HepG2 (cell line): ENCODE data around the gene TMEM132D. TPM values are rescaled to one million over a fixed set of nuclear protein-coding genes. Genes with fewer than 3 reads are reported as not detected.

ENCODE experiments used
- PHF20 ChIP-seq: sonication (generic); formaldehyde crosslinking; IDR thresholded peaks from 2 replicates; pipeline ENCODE4 v1.5.0; 2020; ENCODE audit warnings: mild to moderate bottlenecking, missing genetic modification reagents
- TBX3 ChIP-seq: fragments of 450-650 bp; IDR thresholded peaks from 2 replicates; pipeline ENCODE4 v1.6.1; 2017; ENCODE audit warnings: antibody characterized with exemption, mild to moderate bottlenecking, inconsistent platforms, borderline replicate concordance
- ZNF205 ChIP-seq: IDR thresholded peaks from 2 replicates; pipeline ENCODE4 v1.6.1; 2018; ENCODE audit warnings: missing biosample characterization, missing genetic modification reagents
- ZNF839 ChIP-seq: sonication (generic); formaldehyde crosslinking; IDR thresholded peaks from 2 replicates; pipeline ENCODE4 v1.4.0; 2020; ENCODE audit warnings: missing genetic modification reagents, mild to moderate bottlenecking, borderline replicate concordance
- ZNF850 ChIP-seq: sonication (generic); formaldehyde crosslinking; conservative IDR thresholded peaks from 2 replicates; pipeline ENCODE4 v1.9.0; 2021; ENCODE audit warnings: mild to moderate bottlenecking, missing genetic modification reagents
- polyA plus RNA-seq, 8 experiments: library from polyadenylated mRNA; depleted of rRNA in 3 of 8; stranded (reverse) in 7 of 8; unstranded in 1 of 8; fragments of >200 nt; fragmentation: Illumina TruSeq in 4 of 8; extraction: Trizol in 4 of 8; gene quantifications; 2 replicates each; pipeline versions ENCODE4 v1.2.1 to v1.2.3, GENCODE V29; 2011 to 2016; ENCODE audit warnings: low read depth in 4 of 8, missing spikeins in 1 of 8, mixed read lengths in 1 of 8; ENCODE audit not compliant: insufficient read depth in 1 of 8
- total RNA-seq, 5 experiments: library from RNA; depleted of rRNA; stranded (reverse); fragments of >200 nt; fragmentation: Illumina TruSeq; extraction: Trizol; gene quantifications; 2 replicates each; pipeline ENCODE4 v1.2.3, GENCODE V29; 2016; ENCODE audit warnings: low read depth in 1 of 5
- TF ChIP-seq, protein P1 (sequence below): sonication (generic); formaldehyde crosslinking; IDR thresholded peaks from 2 replicates; pipeline ENCODE4 v1.4.0; 2020; ENCODE audit warnings: missing genetic modification reagents, borderline replicate concordance
- TF ChIP-seq, protein P2 (sequence below): IDR thresholded peaks from 2 replicates; pipeline ENCODE4 v1.6.1; 2016; ENCODE audit warnings: low read depth, control low read depth
- TF ChIP-seq, protein P3 (sequence below): sonication (generic); formaldehyde crosslinking; IDR thresholded peaks from 2 replicates; pipeline ENCODE4 v1.8.0; 2022; ENCODE audit warnings: low read depth, missing genetic modification reagents
- TF ChIP-seq, protein P4 (sequence below): sonication (generic); formaldehyde crosslinking; IDR thresholded peaks from 2 replicates; pipeline ENCODE4 v1.5.1; 2020; ENCODE audit warnings: mild to moderate bottlenecking, missing genetic modification reagents, borderline replicate concordance
- TF ChIP-seq, protein P5 (sequence below): sonication (generic); formaldehyde crosslinking; IDR thresholded peaks from 2 replicates; pipeline ENCODE4 v1.9.0; 2021; ENCODE audit warnings: missing genetic modification reagents, mild to moderate bottlenecking, borderline replicate concordance

The TMEM132D gene
- total and polyA plus RNA-seq, 2 of the 13 experiments (the other 11 are each of a cell fraction or from before 2014, with no cell fraction given): not detected

DNA sequence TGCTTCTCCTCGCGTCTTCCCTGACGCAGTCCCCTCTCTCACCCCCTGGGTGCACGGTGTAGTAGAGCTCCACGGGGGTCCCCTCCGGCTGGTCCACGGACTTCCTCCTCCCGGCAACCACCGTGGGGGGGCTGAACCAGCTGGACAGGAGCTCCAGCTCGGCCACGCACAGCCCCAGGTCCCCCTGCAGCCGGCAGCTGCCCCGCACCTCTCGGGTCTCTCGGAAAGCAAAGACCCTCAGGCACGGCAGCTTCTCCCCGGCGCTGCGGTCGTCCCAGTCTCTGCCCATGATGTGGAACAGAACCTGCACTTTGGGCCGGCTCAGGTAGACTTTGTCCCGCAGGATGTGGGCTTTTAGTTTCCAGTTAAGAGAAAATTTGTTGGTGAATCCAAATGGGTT, 203.8 kb downstream of the TMEM132D start (continued):
- TF ChIP-seq, protein P1, sequence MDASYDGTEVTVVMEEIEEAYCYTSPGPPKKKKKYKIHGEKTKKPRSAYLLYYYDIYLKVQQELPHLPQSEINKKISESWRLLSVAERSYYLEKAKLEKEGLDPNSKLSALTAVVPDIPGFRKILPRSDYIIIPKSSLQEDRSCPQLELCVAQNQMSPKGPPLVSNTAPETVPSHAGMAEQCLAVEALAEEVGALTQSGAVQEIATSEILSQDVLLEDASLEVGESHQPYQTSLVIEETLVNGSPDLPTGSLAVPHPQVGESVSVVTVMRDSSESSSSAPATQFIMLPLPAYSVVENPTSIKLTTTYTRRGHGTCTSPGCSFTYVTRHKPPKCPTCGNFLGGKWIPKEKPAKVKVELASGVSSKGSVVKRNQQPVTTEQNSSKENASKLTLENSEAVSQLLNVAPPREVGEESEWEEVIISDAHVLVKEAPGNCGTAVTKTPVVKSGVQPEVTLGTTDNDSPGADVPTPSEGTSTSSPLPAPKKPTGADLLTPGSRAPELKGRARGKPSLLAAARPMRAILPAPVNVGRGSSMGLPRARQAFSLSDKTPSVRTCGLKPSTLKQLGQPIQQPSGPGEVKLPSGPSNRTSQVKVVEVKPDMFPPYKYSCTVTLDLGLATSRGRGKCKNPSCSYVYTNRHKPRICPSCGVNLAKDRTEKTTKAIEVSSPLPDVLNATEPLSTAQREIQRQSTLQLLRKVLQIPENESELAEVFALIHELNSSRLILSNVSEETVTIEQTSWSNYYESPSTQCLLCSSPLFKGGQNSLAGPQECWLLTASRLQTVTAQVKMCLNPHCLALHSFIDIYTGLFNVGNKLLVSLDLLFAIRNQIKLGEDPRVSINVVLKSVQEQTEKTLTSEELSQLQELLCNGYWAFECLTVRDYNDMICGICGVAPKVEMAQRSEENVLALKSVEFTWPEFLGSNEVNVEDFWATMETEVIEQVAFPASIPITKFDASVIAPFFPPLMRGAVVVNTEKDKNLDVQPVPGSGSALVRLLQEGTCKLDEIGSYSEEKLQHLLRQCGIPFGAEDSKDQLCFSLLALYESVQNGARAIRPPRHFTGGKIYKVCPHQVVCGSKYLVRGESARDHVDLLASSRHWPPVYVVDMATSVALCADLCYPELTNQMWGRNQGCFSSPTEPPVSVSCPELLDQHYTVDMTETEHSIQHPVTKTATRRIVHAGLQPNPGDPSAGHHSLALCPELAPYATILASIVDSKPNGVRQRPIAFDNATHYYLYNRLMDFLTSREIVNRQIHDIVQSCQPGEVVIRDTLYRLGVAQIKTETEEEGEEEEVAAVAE: no peak
- TF ChIP-seq TBX3 (no peak), ZNF850 (CRISPR knock-in tag) (no peak), ZNF205 (no peak), ZNF839 (no peak), PHF20 (CRISPR knock-in tag) (no peak)
- TF ChIP-seq, protein P2, sequence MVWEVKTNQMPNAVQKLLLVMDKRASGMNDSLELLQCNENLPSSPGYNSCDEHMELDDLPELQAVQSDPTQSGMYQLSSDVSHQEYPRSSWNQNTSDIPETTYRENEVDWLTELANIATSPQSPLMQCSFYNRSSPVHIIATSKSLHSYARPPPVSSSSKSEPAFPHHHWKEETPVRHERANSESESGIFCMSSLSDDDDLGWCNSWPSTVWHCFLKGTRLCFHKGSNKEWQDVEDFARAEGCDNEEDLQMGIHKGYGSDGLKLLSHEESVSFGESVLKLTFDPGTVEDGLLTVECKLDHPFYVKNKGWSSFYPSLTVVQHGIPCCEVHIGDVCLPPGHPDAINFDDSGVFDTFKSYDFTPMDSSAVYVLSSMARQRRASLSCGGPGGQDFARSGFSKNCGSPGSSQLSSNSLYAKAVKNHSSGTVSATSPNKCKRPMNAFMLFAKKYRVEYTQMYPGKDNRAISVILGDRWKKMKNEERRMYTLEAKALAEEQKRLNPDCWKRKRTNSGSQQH (CRISPR knock-in tag): no peak
- TF ChIP-seq, protein P3, sequence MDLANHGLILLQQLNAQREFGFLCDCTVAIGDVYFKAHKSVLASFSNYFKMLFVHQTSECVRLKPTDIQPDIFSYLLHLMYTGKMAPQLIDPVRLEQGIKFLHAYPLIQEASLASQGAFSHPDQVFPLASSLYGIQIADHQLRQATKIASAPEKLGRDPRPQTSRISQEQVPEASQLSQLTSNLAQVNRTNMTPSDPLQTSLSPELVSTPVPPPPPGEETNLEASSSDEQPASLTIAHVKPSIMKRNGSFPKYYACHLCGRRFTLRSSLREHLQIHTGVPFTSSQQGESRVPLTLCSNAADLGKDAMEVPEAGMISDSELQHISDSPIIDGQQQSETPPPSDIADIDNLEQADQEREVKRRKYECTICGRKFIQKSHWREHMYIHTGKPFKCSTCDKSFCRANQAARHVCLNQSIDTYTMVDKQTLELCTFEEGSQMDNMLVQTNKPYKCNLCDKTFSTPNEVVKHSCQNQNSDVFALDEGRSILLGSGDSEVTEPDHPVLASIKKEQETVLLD: no peak
- TF ChIP-seq, protein P4, sequence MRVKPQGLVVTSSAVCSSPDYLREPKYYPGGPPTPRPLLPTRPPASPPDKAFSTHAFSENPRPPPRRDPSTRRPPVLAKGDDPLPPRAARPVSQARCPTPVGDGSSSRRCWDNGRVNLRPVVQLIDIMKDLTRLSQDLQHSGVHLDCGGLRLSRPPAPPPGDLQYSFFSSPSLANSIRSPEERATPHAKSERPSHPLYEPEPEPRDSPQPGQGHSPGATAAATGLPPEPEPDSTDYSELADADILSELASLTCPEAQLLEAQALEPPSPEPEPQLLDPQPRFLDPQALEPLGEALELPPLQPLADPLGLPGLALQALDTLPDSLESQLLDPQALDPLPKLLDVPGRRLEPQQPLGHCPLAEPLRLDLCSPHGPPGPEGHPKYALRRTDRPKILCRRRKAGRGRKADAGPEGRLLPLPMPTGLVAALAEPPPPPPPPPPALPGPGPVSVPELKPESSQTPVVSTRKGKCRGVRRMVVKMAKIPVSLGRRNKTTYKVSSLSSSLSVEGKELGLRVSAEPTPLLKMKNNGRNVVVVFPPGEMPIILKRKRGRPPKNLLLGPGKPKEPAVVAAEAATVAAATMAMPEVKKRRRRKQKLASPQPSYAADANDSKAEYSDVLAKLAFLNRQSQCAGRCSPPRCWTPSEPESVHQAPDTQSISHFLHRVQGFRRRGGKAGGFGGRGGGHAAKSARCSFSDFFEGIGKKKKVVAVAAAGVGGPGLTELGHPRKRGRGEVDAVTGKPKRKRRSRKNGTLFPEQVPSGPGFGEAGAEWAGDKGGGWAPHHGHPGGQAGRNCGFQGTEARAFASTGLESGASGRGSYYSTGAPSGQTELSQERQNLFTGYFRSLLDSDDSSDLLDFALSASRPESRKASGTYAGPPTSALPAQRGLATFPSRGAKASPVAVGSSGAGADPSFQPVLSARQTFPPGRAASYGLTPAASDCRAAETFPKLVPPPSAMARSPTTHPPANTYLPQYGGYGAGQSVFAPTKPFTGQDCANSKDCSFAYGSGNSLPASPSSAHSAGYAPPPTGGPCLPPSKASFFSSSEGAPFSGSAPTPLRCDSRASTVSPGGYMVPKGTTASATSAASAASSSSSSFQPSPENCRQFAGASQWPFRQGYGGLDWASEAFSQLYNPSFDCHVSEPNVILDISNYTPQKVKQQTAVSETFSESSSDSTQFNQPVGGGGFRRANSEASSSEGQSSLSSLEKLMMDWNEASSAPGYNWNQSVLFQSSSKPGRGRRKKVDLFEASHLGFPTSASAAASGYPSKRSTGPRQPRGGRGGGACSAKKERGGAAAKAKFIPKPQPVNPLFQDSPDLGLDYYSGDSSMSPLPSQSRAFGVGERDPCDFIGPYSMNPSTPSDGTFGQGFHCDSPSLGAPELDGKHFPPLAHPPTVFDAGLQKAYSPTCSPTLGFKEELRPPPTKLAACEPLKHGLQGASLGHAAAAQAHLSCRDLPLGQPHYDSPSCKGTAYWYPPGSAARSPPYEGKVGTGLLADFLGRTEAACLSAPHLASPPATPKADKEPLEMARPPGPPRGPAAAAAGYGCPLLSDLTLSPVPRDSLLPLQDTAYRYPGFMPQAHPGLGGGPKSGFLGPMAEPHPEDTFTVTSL (CRISPR knock-in tag): no peak
- TF ChIP-seq, protein P5, sequence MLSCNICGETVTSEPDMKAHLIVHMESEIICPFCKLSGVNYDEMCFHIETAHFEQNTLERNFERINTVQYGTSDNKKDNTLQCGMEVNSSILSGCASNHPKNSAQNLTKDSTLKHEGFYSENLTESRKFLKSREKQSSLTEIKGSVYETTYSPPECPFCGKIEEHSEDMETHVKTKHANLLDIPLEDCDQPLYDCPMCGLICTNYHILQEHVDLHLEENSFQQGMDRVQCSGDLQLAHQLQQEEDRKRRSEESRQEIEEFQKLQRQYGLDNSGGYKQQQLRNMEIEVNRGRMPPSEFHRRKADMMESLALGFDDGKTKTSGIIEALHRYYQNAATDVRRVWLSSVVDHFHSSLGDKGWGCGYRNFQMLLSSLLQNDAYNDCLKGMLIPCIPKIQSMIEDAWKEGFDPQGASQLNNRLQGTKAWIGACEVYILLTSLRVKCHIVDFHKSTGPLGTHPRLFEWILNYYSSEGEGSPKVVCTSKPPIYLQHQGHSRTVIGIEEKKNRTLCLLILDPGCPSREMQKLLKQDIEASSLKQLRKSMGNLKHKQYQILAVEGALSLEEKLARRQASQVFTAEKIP (CRISPR knock-in tag): no peak
